Measurements from ENCODE around the gene TTC39B.

GRCh38 chr9:15355669-15356068, 48.7 kb upstream of the TTC39B start:
- TF ChIP-seq EP300 (IDR thresholded peaks at IDR 0.05; ENCODE audit: borderline replicate concordance) (no peak), USF1 (IDR thresholded peaks at IDR 0.05) (no peak), TEAD4 (IDR thresholded peaks at IDR 0.05) (no peak), EGR1 (IDR thresholded peaks at IDR 0.05) (no peak), RAD21 (IDR thresholded peaks at IDR 0.05; ENCODE audit: low read depth) (no peak), CREB1 (IDR thresholded peaks at IDR 0.05; ENCODE audit: low read depth) (no peak), CEBPB (IDR thresholded peaks at IDR 0.05) (no peak)
- TF ChIP-seq, protein P1, sequence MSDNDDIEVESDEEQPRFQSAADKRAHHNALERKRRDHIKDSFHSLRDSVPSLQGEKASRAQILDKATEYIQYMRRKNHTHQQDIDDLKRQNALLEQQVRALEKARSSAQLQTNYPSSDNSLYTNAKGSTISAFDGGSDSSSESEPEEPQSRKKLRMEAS (IDR thresholded peaks at IDR 0.05) = no peak

Measured in Ishikawa (cell line).